ENCODE data around the gene PRPSAP1.
A peak's percentile ranks its signal among the peaks of the same experiment; 100 is the strongest.

Gene PRPSAP1

DNA sequence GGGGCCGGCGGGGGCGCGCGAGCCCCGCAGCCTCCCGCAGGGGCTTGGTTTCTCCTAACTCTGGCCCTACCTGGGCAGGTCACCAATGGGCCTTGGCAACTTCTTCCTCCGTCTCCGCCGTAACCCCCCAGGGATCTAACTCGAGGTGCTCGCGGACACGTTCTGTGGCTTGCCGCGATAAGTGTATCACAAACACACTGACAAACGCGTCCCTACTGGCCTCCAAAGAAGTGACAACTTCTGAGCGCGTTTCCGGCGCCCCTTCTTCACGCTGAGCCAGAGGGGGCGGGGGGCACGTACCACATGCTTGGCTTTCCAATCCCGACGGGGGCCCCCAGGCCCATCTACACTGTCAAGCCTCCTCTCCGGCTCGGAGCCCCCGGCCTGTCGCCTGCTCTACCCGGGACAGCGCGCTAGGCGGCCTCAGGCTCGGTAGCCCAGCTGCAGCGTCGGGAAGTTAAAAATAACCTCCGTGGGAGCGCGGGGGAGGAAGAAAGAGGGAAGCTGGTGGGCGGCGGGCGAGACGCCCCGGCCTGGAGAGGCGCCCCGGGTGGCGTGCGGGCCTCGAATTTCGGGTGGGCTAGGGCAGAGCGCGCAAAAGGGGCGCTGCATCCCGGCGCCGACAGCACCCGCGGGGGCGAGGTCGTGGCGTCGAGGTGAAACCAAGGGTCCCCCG is 30.0 kb upstream of the PRPSAP1 start:
- no peak for DNase-seq (ENCODE audit: low read depth, low spot score)

DNA sequence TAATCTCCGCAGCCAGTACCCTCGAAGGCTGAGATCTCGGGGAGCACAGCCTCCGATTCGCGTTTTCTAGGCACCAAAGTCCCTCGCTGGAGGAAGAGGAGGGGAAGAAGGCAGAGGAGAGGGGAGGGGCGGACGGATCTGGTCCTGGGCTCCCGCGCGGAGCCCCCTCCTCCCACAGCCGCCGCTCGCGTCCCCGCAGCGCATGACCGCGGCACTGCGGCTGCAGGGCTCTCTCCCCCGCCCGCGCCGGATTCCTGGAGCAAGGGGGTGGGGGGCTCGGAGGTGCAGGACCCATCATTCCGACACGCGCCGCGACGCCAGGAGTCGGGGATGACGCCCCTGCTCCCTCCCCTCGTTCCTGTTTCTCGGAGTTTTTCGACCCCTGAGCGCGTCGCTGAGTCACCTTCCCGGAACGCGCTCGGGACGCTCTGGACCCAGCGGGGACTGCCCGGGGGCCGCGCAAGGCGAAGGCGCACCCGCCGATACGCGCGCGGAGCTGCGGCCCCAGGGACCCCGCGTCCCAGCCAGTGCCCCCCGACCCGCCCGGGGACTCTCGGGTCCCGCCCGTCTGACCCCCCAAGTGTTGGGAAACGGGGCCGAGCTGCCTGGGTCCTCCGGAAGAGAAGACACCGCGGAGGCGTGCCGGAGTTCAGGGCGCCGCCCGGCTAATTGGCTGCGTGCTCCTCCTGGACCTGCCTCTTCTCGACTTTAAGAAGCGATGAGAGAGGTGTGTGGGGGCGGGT is 29.3 kb upstream of the PRPSAP1 start:
- peak; percentile 12 for DNase-seq (ENCODE audit: low read depth, low spot score)

DNA sequence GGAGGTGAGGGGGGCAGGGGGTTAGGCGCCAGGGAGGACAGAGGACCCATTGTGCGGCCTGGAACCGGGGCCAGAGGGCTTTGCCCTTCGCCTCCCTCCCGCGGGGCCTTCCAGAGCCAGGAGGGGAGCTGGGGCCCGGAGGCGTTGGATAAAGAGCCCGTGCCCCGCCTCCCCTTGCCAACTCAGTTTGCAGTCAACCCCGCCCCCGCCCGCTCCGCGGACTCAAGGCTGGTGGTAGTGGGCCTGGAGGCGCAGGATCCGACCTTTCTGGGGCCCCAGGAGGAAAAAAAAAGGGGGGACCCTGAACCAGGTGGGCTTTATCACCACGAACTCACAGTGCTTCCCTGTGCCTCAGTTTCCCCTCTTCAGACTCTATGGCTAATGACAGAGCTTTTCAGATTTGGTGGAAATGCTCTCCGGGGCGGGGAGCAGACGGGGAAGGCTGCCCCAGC is 28.7 kb upstream of the PRPSAP1 start:
- no peak for DNase-seq (ENCODE audit: low read depth, low spot score)

DNA sequence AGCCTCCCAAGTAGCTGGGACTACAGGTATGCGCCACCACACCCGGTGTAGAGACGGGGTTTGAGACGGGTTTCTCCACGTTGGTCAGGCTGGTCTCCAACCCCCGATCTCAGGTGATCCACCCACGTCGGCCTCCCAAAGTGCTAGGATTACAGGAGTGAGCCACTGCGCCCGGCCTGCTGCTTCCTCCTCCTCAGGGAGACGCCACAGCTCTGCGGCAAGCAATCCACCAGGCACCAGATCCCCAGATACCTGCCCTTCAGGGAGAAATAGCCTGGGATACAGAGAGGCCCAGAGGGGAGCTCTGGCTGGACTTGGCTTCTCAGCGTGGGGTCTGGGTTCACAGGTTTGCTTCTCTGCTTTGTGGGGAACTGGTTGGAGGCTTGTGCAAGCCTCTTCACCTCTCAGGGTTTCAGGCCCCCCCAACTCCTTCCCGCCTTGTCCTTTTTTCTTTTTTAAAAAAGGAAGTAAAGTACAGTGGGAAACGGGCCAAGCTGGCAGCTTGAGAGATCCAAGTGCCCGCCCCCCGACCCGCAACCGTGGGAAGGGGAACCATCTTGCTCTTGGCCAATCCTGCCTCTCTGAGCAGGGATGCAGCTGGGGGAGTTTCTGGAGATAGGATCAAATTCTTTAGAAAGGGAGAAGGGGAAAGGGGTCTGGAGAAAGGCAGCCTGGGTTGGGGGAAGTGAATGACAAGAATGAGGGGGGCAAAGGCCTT is 28.1 kb upstream of the PRPSAP1 start:
- DNase-seq (ENCODE audit: low read depth, low spot score) = no peak

DNA sequence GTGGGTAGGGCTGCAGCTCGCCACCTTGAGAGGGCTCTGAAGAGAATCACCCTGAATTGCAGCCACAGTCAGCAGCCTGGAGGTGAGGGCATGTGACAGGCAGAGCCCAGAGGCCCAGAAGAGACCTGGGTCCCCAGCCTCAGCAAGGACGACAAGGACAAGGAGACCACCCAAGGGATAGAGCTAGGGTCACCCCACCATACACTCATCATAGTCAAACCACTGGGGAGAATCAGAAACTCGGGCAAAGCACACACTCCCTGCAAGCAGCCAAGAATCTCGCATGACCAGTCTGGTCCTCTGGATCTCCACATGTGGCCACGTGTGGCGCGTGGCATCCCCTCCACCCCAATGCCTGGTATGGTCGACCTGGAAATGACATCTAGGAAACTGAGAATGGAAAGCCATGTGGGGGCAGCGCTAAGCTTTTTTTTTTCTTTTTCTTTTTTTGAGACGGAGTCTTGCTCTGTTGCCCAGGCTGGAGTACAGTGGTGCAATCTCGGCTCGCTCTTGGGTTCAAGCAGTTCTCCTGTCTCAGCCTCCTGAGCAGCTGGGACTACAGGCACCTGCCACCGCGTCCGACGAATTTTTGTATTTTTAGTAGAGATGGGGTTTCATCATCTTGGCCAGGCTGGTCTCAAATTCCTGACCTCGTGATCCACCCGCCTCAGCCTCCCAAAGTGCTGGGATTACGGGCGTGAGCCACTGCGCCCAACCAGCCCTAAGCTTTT is 26.1 kb upstream of the PRPSAP1 start:
- DNase-seq (ENCODE audit: low read depth, low spot score) = no peak

DNA sequence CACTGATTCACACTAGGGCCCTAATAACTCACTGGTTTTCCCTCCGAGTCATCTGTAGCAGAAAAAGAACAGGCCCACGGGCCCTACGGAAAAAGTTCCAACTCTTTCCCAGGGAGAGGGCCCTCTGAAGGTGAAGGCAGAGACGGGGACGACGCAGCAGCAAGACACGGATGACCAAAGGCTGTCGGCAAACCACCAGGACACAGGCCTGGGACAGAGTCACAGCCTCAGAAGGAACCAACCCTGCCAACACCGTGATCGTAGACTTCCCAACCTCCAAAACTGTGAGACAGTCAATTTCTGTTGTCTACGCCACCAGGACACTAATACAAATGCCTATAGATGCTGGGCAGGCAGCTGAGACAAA is 25.5 kb upstream of the PRPSAP1 start:
- no peak for DNase-seq (ENCODE audit: low read depth, low spot score)

DNA sequence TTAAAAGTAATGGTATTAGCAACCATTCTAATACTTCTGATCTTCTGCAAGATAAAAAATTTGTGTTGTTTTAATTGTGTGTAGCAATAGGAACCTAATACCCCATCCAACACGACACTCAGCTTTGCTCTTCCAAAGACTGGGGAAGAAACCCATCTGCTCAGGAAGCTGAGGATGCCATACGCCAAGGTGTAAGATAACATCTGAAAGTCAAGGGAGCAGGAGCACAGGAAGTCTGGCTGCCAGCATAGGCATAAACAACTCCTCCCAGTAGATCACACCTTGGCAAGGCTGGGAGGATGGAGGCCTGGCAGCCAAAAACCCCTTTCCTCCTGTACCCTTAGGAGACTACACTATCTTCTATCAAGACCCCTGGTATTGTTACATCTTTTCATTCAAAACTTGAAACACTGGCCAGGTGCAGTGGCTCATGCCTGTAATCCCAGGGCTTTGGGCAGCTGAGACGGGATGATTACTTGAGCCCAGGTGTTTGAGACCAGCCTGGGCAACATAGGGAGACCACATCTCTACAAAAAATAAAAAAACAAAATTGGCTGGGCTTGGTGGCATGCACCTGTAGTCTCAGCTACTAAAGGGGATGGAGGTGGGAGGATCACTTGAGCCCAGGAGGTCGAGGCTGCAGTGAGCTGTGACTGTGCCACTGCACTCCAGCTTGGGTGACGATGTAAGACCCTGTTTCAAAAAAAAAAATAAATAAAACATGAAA is 25.0 kb upstream of the PRPSAP1 start:
- DNase-seq (ENCODE audit: low read depth, low spot score) = no peak

DNA sequence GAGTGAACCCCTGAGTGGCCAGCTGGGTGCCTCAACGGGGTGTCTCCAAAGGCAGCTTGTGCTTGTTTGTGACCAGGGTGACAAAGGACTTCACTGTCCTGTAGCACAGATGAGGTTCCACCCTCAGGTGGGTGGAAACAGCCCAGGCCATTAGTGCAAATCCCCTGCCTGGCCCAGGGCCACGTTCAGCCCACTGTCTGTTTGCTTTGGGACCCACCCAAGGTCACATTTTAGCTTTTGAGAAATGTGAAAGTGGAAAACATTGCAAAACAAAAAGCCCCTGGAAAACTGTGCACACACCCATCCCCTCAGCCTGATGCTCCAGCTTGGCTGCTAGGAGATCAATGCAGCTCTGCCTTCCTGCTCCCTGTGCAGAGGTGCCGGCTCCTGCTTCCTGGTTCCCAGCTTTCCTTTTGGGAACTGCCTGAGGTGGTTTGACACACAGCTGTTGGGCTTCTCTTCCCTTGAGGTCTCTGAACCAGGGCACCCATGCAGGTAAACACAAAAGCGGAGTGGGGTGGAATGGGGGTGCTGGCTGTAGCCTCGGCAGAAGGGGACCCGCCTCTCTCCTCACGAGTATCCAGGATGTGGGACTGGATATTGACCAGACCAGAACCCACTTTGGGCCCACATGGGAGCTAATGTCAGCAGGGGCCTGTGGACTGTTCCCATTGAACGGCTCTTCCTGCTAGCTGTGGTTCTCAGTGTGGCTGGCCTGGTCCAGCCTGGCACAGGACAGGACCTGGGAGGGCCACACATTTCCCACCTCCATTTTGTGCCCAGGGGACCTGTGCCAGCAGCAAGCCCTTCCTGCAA is 22.8 kb upstream of the PRPSAP1 start:
- DNase-seq (ENCODE audit: low read depth, low spot score) = no peak

DNA sequence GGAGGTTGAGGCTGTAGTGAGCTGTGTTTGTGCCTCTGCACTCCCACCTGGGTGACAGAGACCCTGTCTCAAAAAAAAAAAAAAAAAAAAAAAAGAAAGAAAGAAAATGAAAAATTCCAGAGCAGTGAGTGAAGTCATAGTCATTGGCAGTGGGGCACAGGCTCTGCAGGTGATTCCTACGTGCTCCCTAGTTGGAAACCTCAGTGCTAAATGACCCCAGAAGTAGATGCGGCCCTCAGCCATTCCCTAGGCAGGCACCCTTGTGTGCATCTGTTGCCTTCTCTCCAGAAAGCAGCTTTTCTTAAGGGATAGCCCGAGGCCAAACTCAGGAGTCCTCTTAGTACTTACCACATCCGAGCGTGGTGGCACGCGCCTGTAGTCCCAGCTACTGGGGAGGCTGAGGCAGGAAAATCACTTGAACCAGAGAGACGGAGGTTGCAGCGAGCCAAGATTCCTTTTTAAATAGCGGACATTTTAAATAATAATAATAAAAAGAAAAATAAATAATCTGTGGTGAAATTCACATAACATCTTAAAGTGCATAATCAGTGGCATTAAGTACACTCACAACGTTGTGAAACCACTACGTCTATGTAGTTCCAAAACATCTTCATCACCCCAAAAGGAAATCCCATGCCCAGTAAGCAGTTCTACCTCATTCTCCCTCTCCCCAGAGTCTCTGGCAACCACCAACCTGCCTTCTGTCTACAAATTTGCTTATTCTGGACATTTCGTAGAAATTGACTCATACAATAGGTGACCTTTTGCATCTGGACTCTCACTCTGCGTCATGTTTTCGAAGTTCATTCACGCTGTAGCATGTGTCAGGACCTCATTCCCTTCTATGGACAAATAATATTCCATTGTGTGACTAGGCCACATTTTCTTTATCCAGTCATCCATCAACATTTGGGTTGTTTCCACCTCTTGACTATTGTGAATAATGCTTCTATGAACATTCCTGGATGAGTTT is 18.2 kb upstream of the PRPSAP1 start:
- DNase-seq (ENCODE audit: low read depth, low spot score) = no peak

DNA sequence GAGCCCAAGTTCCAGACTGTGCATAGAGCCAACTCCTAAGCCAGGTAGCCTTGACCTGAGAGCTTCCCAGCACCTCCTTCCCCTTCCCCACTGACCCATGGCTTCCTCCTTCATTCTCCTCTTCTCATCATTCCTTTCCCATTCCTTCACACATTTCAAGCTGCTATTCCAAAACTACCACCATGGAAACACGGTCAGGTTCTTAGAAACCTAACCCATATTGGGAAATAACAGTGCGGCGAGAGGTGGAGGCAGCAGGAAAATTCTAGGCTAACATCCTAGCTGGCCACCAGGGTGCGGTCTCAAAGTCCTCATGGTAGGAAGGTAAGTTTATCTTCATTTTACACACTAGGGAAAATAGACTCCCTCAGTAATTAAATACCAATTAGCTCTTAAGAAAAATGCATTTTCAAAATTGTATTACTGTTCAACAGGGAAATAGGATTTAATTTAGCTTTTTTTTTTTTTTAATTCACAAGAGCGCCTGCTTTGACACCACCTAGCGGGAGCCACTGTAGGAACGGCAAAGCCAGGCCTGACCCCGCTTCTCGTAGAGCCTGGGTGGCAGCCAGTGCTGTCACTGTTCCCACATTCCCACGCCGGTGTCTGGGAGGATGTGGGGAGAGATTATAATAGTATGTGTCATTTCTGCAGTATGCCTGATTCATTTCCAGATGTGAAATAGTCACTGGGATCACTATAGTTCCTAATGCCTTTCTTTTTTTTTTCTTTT is 16.7 kb upstream of the PRPSAP1 start:
- DNase-seq (ENCODE audit: low read depth, low spot score) = no peak

DNA sequence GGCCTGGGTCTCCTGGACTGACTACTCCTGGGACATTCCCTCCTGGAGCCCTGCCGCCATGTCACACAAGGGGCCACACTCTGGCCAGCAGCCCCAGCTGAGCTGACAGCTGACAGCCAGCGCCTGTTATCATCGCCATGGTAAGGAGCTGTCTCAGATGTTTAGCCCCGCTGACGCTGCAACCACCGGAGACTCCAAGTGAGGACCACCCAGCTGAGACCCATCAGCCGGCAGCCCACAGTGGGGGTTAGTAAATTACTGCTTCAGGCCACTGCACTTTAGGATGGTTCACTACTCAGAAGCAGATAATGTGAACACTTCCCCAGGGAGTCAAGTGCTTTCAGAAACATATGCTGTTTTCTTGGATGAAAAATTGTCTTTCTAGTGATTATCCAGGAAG is 16.1 kb upstream of the PRPSAP1 start:
- no peak for DNase-seq (ENCODE audit: low read depth, low spot score)

DNA sequence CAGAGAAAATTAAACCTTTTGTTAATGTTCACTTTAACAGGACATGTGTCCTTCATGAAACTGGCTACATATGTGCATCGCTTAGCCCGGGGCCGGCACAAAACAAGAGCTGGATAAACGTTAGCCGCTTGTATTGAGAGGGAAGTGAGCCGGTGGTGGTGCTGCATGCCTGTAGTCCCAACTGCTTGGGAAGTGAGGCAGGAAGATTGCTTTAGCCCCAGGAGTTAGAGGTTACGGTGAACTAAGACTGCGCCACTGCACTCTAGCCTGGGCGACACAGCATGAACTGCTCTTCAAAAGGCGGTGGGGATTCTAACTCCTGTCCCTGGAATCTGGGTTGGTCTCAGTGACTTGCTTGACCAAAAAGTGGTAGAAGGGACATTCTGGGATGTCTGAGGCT is 15.7 kb upstream of the PRPSAP1 start:
- DNase-seq (ENCODE audit: low read depth, low spot score) = no peak

DNA sequence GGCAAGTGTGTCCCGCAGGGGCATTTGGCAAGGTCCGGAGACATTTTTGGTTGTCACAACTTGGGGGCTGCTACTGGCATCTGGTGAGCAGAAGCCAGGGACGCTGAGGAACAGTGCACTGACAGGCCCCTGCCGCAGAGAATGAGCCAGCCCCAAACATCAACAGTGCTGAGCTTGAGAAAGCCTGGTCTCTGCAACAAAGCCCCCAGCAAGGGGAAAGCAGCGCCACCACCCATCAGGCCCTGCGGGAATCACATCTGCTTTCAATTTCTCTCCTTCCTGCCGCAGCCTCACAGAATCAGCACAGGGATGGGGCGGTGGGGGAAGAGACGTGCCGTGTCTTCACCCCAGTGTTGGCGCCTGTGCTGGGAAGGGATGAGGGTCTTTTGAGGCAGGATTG is 14.8 kb upstream of the PRPSAP1 start:
- no peak for DNase-seq (ENCODE audit: low read depth, low spot score)

DNA sequence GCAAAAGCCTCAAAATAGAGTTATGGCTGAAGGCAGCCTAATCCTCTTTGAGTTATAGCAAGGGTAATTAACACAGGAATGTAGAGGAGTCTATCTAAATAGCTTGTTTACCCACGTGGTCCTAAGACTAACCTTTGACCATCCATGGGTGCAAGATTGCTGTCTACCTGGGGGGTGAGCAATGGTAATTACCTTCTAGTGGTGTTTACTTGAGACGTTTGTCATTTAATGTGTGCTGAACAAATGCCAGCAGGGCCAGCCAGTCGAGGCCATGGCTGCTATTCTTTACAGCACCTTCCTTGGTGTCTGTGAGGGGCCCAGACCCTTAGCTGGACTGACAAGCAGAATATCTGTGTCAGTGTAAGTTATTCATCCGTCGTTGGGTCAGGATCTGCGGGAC is 13.9 kb upstream of the PRPSAP1 start:
- no peak for DNase-seq (ENCODE audit: low read depth, low spot score)

DNA sequence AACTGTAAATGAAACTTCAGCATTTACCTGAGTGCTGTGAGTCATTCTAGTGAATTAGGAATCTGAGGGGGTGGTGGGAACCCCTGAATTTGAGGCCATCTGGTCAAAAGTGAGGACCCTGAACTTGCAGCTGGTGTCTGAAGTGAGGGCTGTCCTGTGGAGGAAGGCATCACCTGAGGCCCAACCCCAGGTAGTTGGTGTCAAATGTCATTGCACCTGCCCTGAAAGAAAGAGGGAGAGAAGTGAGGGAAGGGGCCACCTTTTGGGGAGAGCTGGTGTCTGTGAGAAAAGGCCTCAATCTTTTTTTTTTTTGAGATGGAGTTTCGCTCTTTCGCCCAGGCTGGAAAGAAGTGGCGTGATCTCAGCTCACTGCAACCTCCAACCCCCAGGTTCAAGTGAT is 12.5 kb upstream of the PRPSAP1 start:
- no peak for DNase-seq (ENCODE audit: low read depth, low spot score)

DNA sequence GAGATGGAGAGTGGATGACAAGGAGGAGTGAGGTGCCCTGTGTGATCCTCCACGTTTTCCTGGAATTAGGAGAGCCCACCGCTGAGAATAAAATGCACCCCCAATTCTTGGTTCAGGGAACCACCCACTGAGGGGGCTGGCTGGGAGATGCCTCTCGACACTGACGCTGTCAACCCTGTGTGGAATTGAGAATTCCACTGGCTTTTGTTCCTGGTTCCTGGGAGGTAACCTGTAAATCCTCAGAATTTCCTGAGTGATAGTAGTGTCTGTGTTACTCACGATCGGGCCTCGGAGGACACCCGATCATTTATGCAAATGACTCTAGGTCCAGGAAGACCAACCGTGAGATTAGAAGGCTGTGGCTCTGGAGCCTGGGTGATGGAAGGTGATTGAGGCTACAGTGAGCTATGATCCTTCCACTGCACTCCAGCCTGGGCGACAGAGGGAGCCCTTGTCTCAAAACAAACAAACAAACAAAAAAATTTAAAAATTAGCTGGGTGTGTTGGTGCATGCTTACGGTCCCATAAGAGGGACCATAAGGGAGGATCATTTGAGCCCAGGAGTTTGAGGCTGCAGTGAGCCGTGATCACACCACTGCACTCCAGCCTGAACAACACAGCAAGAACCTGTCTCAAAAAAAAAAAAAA is 11.7 kb upstream of the PRPSAP1 start:
- DNase-seq (ENCODE audit: low read depth, low spot score) = no peak

DNA sequence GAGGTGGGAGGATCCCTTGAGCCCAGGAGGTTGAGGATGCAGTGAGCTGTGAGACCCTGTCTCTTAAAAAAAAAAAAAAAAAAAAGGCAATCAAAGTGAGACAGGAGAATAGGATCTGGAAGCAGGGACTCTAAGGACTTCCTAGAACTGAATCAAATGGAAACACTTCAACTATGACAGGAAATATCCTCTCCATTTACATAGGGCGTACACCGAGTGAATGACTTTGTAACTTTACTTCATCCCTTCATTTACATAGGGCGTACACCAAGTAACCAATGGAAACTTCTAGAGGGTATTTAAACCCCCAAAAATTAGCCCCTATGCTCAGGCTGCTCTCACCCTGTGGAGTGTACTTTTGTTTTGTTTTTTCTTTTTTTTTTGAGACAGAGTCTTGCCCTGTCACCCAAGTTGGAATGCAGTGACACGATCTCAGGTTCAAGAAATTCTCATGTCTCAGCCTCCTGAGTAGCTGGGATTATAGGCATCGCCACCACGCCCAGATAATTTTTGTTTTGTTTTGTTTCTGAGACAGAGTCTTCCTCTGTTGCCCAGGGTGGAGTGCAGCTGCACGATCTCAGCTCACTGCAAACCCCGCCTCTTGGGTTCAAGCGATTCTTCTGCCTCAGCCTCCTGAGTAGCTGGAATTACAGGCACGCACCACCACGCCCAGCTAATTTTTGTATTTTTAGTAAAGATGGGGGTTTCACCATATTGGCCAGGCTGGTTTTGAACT is 9.6 kb upstream of the PRPSAP1 start:
- no peak for DNase-seq (ENCODE audit: low read depth, low spot score)

DNA sequence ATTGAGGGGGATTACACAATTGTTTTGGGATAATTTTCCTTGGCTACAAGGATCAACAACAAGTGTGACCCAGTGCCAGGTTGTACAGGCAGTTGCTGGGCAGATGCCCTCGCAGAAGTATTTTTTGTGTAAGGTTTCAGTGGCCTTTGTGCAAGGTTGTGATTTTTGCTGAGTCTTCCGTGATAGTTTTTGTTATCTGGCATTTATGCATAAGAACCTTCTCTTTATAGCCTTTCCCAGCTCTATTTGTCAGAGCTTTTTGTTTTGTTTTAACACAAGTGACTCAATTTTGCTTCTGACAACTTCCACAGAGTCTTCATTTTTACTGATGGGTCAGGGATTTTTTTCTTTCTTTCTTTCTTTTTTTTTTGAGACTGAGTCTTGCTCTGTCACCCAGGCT is 6.7 kb upstream of the PRPSAP1 start:
- no peak for DNase-seq (ENCODE audit: low read depth, low spot score)
